ENCODE results near the gene GREM2. TPM values are rescaled to one million over a fixed set of nuclear protein-coding genes. Genes with fewer than 3 reads are reported as not detected.

Gene GREM2
- polyA plus RNA-seq, 12 donors, result 3.1 to 17.8 (median 5.2) TPM; not detected in 1

DNA sequence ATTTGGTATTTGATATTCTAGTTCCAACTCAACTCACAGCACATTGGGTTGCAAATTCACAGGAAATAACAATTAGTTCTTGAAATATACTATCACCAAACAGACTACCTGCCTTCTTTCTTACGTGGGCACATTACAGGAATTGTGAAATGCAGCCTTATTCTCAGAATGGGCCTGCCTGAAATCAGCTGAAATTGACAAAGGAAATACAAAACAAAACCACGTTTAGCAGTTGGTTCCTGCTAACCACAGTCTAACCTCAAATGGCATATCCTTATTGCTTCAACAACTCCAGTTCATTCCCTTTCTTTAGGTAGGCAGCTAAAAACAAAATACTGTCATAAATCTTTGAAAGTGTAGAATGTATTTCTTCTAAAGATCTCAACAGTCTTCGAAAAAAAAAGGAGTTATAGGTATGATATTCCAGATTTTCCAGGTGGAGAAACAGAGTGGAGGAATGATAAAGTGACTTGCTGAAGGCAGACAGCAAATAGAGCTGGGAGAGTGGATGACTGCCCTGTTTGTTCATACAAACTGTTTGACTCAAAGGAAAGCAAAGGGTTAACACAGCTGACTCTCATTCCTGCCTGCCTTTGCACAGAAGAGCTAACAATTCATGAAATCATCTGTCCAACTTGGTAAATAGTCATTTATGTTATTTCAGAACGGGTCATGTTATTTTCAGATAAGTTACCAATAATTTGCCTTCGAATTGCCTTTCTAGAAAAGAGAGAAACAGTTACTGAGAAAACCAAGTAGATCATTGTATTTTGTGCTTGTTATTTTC lies 1.6 kb upstream of the GREM2 start:
- DNase-seq, result no peak

DNA sequence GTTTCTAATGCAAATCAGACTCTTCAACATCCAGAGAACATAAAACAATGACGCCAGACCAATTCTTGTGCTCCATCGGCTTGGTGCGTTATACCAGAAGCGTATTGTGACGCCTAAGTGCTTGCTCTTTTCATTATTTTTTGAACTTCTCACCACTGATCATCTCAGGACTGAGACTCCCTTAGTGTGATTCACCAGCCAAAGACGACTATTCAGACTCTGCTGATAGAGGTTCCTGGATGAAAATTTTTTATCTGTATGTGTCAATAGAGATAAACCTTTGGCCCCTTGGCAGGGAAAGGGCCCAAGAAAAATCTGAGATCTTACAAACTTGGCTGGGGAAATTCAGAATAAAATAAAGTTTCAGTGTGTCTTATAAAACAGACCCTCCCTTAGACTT lies 856 bp upstream of the GREM2 start:
- DNase-seq, result no peak

- DNase-seq, result no peak
These were observed 732 bp downstream of the GREM2 start for GRCh38 chr1:240611228-240611618.

- no peak for DNase-seq
These were observed 1.3 kb downstream of the GREM2 start for GRCh38 chr1:240610636-240611035.

GRCh38 chr1:240609527-240610060 lies 2.4 kb downstream of the GREM2 start:
- DNase-seq, result no peak

DNA sequence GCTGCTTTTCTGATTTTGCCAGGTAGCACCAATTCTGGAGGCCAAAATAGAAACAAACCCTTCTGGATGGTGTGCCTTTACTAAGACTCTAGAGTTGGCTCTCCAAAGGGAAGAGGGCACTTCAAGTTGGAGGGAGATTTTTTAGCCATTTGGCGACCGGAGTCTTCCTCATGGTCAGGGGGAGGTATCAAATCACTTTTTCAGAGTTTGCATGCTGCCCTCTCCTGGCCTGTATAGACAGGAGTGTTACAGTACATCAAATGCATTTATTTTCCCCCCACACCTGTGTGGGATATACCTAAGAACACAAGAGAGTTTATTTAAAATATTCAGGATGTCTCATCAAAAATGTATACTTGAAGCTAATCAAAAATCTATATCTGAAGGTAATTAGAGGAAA lies 3.2 kb downstream of the GREM2 start:
- no peak for DNase-seq

DNA sequence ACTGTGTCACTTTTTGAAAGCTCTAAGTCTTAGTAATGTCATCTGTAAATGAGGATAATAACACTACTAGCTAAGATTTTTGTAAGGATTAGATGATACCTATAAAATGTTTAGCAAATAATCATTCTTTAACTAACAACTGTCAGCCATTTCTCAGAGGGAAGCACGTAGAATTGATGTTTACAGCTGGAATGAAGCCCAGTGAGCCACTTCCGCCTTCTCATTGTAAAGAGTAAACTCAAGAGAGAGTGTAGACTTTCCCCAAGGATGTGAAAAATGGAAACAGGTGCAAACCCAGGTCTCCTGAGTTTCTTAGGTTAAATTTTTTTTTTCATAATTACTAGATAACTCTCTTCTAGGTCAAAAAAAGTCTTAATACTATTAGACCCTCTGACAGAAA lies 4.9 kb downstream of the GREM2 start:
- DNase-seq, result no peak

DNA sequence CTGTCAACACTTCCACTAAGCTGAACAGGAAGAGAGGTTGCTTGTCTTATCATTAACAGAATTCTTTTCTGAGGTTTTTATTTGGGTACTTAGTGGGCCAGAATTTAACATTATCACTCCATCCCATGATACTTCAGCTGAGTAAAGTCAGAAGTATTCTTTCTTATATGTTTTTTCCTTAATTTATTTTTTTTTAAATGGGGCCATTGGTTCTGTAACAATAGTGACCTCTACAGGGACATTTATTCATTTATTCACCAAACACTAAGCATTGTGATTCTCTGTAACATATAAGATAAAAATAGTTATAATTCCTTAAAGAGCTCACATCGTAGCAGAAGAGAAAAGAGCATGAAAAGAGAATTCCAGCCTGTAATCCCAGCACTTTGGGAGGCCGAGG lies 9.8 kb downstream of the GREM2 start:
- no peak for DNase-seq

GRCh38 chr1:240599830-240600229 lies 12.1 kb downstream of the GREM2 start:
- no peak for DNase-seq

- DNase-seq, result no peak
These were observed 12.7 kb downstream of the GREM2 start for GRCh38 chr1:240599299-240599698.

DNA sequence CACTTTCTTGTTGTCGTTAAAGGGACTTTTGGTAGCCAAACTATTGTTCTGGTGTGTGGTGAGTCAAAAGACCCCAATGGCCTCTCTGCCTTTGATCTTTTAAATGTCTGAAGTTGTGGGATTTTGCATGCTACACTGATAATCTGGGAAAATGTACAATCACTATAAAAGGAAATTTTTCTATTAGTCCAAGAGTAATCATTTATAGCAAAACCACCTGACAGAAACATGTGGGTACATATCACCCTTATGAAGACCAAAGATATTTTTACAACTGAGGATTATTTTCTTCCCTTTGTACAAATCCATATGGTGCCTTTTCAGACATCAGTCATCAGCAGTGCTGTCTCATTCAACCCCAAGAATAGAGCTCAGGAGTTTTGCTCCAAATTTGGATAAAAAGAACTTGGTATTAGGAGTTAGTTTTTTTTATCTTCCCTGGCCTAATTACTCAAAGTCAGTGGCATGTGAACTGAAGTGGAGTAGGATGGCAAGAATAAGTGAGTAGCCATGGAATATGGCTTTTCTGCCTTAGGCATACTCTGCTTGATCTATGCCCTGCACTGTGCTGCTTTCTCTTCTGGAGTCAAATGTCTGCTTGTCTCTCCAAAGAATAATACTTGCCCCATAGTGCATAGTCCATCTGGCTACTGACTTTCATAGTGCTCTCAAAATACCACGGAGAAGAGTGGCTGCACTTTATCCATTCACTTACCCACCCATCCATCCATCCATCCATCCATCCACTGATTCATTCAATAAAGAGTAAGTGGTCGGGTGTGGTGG lies 13.5 kb downstream of the GREM2 start:
- no peak for DNase-seq

DNA sequence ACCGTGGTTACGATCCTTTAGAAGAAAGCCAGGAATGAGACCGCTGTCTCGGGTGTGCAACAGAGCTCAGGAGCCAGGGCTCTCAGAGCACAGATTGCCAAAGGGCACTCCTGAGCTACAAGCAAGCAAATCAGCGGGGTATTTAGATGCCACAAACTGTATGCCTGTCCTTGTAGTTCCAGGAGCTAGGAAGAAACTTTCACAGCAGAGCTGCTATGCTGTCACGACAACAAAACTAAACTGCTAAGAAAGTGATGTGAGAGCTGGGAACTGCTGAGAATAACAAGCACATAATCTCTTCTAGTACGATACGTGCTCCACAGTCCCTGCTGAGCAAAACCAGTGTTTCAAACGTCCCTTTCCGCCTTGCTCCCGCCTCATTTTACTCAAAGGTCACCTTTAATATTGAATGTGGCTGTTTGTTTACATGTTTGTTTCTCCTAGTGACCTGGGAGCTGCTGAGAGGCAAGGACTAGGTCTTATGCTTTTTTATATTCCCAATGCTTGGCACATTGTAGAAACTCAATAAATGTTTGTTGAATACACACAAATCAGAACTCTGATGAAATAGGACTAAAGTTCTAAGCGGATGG lies 14.7 kb downstream of the GREM2 start:
- DNase-seq, result no peak

- no peak for DNase-seq
These were observed 16.5 kb downstream of the GREM2 start for GRCh38 chr1:240595476-240595875.

DNA sequence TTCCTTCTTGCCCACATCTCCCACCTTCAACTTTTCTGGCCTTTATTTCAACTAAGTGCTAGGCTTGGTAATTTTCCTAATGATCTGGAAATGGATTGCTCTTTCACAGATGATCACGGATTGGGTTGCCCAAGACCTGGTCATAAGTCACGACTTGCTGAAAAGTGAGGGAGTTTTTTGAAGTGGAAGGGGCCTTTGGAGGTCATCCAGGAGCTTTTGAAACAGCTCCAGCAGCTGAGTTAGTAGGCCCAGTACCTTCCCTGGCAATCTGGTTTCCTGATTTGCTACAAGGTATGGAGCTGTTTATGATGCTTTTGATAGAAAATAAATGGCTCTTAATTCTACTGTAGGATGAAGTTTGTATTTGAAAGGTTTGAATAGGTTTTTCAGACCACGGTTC lies 20.4 kb downstream of the GREM2 start:
- DNase-seq, result no peak

GRCh38 chr1:240591078-240591477 lies 20.9 kb downstream of the GREM2 start:
- no peak for DNase-seq

DNA sequence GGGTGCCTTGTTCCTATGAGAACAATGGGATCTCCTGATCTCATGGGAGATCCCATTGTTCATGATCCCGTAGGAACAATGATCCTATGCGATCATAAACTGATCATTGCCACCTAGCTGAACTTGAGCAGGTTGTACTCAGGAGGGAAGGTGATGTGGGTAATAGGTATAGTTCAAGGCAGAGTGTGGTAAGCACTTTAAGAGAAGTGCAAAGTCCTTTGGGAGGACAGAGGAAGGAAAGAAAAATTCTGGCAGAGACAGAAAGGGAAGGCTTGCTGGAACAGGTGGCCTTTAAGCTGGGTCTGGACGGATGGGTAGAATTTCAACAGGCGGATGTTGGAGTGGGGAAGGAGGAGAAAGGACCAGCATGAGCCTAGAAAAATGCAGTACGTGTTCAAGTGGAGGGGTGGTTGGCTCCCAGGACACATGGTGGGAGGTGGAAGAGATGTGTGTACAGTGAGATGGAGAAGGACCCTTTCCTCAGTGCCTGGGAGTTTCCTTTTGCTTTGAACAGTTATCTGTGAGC lies 22.3 kb downstream of the GREM2 start:
- DNase-seq, result no peak

- no peak for DNase-seq
These were observed 25.9 kb downstream of the GREM2 start for GRCh38 chr1:240586006-240586405.

DNA sequence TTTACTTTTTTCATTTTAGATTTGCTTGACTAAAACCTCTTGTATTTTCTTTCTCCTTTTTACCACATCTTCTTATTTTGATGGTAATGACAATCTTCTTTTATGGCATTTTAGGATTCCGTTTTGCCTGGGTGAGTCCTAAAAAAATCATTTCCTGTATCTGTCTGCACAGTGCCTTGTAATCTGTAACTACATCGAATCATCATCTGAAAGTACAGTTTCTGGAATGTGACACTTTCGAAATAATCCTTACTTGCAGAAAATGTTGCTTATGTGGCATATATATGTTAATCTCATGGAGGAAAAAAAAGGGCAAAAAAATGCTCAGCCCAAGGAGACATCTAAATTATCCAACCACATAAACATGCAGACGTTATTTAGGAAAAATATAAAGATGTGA lies 29.0 kb downstream of the GREM2 start:
- no peak for DNase-seq

GRCh38 chr1:240579511-240579910 lies 32.4 kb downstream of the GREM2 start:
- DNase-seq, result no peak

DNA sequence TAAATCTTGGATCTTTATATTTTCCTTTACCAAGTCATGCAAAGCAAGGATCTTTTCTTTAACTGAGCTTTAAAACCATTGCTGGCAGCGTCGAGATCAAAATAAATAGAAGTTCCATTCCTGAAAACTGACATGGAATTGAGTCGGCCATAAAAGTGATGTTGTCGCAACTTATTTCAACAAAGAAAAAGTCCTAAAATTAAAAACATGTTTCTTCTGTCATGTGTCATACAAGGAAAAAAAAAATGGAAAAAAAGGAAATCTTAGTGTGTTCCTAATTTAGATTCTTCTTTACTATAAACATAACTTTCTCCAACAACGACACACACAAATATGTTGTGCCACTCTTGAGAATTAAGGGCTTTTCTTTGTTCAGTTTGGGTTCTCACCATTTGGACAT lies 34.9 kb downstream of the GREM2 start:
- no peak for DNase-seq

GRCh38 chr1:240575981-240576662 lies 35.8 kb downstream of the GREM2 start:
- DNase-seq, result peak; percentile 54

DNA sequence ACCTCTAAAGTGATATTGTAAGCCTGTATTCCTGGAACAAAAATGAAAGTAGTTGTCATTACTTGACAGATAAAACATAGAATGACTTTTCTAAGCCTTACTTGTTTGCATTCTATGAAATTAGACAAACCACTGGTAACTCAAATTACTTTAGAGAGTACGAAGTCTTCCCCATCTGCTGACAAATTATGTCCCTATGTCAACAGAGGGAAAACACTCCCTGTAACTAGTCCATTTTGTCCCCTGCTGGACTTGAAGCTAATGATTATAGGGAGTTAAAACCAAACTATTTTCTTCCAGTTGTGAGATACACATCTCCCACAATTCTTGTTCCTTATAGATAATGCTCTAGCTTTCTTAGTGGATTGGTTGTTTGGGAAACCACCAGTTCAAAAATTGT lies 39.6 kb downstream of the GREM2 start:
- DNase-seq, result no peak

Measured in muscle of arm (tissue), 12 donors.